GM06990 (cell line): ENCODE data around the gene CHN2.
"Not testable (repeated sequence)": the region's sequence is repeated elsewhere in the genome, so short reads cannot be mapped to it uniquely, and the experiment has no call there.

ENCODE experiments used
- DNase-seq: peaks from one replicate; pipeline ENCODE4 v3.0.0-alpha.2; 2011; ENCODE audit not compliant: insufficient read length; ENCODE audit errors: extremely low read depth
- H3K27me3 ChIP-seq: replicated peaks from 2 replicates; pipeline ENCODE4 v1.6.0; 2011; ENCODE audit warnings: low read length; ENCODE audit not compliant: control insufficient read depth, insufficient read depth
- H3K36me3 ChIP-seq: 2 replicates; pipeline ENCODE4 v1.5.1; 2011; ENCODE audit warnings: low read length; ENCODE audit not compliant: control insufficient read depth, insufficient read depth
- H3K4me3 ChIP-seq: replicated peaks from 2 replicates; pipeline ENCODE4 v1.5.1; 2011; ENCODE audit warnings: low read depth, mild to moderate bottlenecking, control low read depth, low read length
- TF ChIP-seq, protein P1 (sequence below): IDR thresholded peaks from 2 replicates; pipeline ENCODE4 v1.5.1; 2011; ENCODE audit warnings: low read length, control low read depth, mild to moderate bottlenecking, inconsistent platforms; ENCODE audit not compliant: insufficient read depth, poor library complexity, severe bottlenecking

Gene CHN2

DNA sequence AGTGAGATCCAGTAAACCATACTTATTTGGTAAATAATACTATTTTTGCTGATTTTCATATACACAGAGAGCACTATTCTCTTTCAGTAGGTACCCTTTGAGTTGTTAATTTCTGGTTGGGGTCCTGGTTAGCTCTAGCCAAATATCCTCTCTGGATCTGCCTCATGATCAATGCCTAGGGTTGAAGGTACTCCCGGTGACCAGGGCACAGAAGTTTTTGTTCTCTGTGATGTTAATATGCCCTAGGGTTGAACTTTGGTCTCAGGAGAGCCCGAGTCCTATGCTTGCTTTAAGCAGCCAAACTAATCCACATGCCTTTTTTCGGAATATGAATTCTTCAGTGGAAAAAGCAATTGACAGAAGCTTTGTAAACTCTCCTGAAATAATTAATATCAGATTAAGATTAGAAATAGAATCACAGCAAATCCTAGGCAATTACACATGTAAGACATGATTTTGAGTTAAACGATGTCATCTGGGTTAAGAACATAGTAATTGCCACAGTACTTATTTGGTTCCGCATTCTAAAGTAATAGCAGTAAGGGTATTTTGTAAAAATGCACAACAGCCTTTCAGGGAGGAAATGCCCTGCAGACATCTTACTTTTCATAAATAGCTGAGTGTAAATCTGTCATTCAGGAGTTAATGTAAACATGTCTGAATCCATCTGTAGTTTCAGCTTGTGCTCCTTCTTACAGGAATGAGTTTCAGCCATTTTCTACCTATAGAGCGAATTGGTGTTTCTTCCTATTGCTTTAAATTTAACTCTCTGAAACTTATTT, 10.1 kb downstream of the CHN2 start:
- Histone ChIP-seq H3K4me3 (no peak overlapping the region), H3K36me3 (no peaks in the 10 kb centered on the region), H3K27me3 (no peaks in the 10 kb centered on the region)
- TF ChIP-seq, protein P1, sequence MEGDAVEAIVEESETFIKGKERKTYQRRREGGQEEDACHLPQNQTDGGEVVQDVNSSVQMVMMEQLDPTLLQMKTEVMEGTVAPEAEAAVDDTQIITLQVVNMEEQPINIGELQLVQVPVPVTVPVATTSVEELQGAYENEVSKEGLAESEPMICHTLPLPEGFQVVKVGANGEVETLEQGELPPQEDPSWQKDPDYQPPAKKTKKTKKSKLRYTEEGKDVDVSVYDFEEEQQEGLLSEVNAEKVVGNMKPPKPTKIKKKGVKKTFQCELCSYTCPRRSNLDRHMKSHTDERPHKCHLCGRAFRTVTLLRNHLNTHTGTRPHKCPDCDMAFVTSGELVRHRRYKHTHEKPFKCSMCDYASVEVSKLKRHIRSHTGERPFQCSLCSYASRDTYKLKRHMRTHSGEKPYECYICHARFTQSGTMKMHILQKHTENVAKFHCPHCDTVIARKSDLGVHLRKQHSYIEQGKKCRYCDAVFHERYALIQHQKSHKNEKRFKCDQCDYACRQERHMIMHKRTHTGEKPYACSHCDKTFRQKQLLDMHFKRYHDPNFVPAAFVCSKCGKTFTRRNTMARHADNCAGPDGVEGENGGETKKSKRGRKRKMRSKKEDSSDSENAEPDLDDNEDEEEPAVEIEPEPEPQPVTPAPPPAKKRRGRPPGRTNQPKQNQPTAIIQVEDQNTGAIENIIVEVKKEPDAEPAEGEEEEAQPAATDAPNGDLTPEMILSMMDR: no peak
- no peak for DNase-seq

DNA sequence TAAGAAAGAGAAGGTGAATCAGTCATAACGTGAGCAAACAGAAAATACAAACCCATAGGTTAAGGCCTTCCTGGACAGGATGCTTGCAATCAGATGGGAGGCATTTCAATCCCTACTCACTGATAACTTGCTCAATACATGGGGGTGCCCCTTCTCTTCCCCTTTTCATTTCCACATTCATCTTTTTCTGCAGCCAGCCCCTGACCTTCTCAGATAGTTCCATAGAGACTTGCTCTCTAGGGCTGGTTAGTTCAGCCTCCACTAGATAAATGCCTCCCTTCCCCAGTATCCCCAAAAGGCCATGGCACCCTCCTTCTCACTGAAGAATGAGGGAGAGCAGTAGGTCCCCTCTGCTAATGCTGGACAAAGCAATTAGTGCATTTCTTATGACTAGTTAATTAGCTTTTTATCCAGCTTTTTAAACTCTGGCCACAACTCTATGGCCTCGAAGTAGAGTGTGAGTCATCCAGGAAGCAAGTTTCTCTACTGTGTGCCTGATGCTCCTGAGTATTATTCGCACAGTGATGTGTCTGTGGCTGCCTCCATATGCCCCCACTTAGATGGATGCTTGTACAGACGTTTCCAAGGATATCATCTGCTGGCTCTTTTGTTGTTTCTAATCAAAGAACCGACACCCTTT, 12.7 kb downstream of the CHN2 start:
- no peaks in the 10 kb centered on the region for H3K36me3 ChIP-seq
- H3K27me3 ChIP-seq: no peaks in the 10 kb centered on the region
- TF ChIP-seq, protein P1: no peak
- DNase-seq: no peak
- no peak overlapping the region for H3K4me3 ChIP-seq

DNA sequence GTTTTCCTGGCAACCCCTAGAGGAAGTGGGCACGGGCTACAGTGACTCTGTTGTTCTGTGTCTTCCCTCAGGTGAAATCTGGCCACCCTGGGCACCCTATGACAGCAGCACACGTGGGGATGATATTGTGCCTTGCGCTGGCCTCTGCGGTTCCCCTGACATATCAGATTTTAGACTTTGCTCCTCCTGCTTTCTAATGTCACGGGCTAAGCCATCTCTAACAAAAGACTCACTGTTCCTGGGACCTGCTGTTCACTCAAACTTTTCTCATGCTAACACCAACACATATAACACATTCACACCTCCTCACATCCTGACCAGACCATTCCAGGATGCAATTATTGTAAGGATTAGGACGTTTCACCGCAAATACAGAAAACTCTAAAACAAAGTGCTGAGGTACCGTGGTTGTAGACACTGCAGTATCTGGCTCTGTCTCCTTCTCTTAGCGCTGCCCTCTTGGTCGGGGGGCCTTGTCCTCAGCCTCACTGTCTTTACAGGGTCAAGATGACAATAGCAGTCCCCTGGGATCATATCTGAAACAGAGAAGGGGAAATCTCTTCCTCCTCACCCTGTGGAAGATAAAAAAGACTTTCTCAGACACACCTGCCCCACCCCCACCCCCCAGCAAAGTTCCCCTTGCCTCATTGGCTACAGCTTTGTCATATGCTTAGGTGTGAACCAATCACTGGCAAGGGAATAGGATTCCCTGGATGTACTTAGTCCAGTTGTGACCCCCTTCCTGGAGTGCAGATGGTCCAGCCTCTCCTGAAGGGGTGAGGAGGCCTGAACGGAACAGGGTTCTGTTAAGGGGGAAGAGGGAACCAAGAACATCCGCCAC, 14.1 kb downstream of the CHN2 start:
- no peaks in the 10 kb centered on the region for H3K36me3 ChIP-seq
- TF ChIP-seq, protein P1: no peak
- no peaks in the 10 kb centered on the region for H3K27me3 ChIP-seq
- no peak for DNase-seq
- no peak overlapping the region for H3K4me3 ChIP-seq

DNA sequence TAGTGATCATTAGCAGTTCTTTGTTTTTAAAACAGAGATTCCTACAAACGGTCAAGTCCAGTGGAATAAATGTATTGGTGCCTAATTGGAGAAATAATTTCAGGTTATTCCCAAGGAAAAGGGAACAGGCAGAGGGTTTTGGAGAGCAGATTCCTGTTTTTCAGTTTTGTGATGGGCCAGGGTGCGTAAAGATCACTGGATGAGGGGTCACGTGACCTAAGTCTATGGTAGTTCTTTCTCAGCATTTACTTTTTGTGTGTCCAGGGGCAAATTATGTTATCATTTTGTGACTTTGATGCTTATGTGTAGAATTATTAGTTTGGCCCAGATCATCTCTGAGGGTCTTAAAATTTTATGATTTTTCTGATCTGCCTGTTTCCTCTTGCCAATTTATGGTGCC, 15.2 kb downstream of the CHN2 start:
- Histone ChIP-seq H3K4me3 (no peak overlapping the region), H3K36me3 (no peaks in the 10 kb centered on the region), H3K27me3 (no peaks in the 10 kb centered on the region)
- TF ChIP-seq, protein P1: no peak
- no peak for DNase-seq

DNA sequence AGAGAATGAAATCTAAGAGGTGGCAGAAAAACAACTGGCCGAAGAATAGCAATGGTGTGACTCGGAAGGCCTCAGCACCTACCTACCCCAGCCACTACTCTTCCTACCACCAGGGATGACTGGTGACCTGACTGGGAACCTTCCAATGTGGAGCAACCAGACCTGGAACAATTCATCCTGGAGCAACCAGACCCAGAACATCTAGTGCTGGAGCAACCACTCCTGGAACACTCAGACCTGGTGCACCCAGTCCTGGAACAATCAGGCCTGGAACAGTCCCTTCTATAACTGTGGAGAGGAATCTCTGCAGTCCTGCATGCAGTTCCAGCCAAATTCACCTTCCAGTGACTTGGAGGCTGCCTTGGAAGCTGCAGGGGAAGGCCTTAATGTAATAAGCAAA, 18.2 kb downstream of the CHN2 start:
- H3K27me3 ChIP-seq, DNase-seq, H3K4me3 ChIP-seq, H3K36me3 ChIP-seq: not testable (repeated sequence)

DNA sequence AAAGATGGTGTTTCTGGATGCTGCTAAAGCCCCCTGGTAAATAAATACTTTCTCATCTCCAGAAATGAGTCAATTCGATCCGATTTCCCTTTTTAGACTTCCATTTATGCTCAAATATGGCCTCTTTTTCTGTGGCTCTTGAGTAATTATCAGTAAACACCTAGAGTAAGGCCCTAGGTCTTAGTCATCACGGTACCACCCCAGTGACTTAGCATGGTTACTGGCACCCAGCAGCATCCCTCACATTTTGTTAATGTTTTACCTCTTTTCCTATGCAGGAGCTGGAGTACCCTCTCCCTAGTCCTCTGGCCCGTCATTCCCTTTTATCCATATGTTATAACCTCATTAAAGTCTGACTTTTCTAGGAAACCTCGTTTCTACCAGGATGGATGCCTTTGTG, 19.5 kb downstream of the CHN2 start:
- Histone ChIP-seq H3K36me3 (no peaks in the 10 kb centered on the region), H3K27me3 (no peaks in the 10 kb centered on the region), H3K4me3 (no peak overlapping the region)
- DNase-seq: no peak
- TF ChIP-seq, protein P1: no peak
